GM11168 (cell line): ENCODE data around the gene ANKEF1.

ENCODE experiments used
- in situ Hi-C: fragments of 300-500 bp; cut with MboI; formaldehyde crosslinking; loops from one replicate; pipeline ENCODE4 v1.12.0; 2022; ENCODE audit warnings: low sequenced_read_pairs; ENCODE audit not compliant: unreplicated experiment

The ANKEF1 gene

GRCh38 chr20:10034717-10035571, at the start of gene ANKEF1:
Gene ANKEF1 (plus strand): TSS chr20:10034987. CDS start chr20:10038302, 3,315 bp downstream.
- in situ Hi-C loops, result no loop called here

GRCh38 chr20:9985281-9985680, 49.5 kb upstream of the ANKEF1 start:
- in situ Hi-C loops, result no loop called here

- in situ Hi-C loops, result no loop called here
Measured at GRCh38 chr20:9985773-9986172, 49.0 kb upstream of the ANKEF1 start.

GRCh38 chr20:9989066-9989724, 45.6 kb upstream of the ANKEF1 start:
- in situ Hi-C loops, result no loop called here

- in situ Hi-C loops, result no loop called here
Measured at GRCh38 chr20:9993137-9993536, 41.6 kb upstream of the ANKEF1 start.

GRCh38 chr20:9994676-9995075, 40.1 kb upstream of the ANKEF1 start:
- in situ Hi-C loops, result no loop called here

- in situ Hi-C loops, result no loop called here
Measured at GRCh38 chr20:9995510-9996272, 39.1 kb upstream of the ANKEF1 start.

- in situ Hi-C loops, result no loop called here
Measured at GRCh38 chr20:9996944-9997343, 37.8 kb upstream of the ANKEF1 start.

- in situ Hi-C loops, result no loop called here
Measured at GRCh38 chr20:9999645-10000044, 35.1 kb upstream of the ANKEF1 start.

GRCh38 chr20:10002866-10003265, 31.9 kb upstream of the ANKEF1 start:
- in situ Hi-C loops, result no loop called here

- in situ Hi-C loops, result no loop called here
Measured at GRCh38 chr20:10004900-10005299, 29.9 kb upstream of the ANKEF1 start.

GRCh38 chr20:10005885-10006284, 28.9 kb upstream of the ANKEF1 start:
- in situ Hi-C loops, result no loop called here

GRCh38 chr20:10006447-10007090, 28.2 kb upstream of the ANKEF1 start:
- in situ Hi-C loops, result no loop called here

GRCh38 chr20:10007158-10007557, 27.6 kb upstream of the ANKEF1 start:
- in situ Hi-C loops, result no loop called here

GRCh38 chr20:10007747-10008146, 27.0 kb upstream of the ANKEF1 start:
- in situ Hi-C loops, result no loop called here

GRCh38 chr20:10012464-10012863, 22.3 kb upstream of the ANKEF1 start:
- in situ Hi-C loops, result no loop called here

- in situ Hi-C loops, result no loop called here
Measured at GRCh38 chr20:10014431-10014830, 20.4 kb upstream of the ANKEF1 start.

- in situ Hi-C loops, result no loop called here
Measured at GRCh38 chr20:10020937-10021336, 13.8 kb upstream of the ANKEF1 start.

- in situ Hi-C loops, result no loop called here
Measured at GRCh38 chr20:10022625-10023024, 12.2 kb upstream of the ANKEF1 start.

GRCh38 chr20:10023911-10024310, 10.9 kb upstream of the ANKEF1 start:
- in situ Hi-C loops, result no loop called here
